ENCODE data around the gene MAB21L3. TPM values are rescaled to one million over a fixed set of nuclear protein-coding genes. Genes with fewer than 3 reads are reported as not detected.

Gene MAB21L3
- total RNA-seq, 1 donor from 2014 or later: not detected

DNA sequence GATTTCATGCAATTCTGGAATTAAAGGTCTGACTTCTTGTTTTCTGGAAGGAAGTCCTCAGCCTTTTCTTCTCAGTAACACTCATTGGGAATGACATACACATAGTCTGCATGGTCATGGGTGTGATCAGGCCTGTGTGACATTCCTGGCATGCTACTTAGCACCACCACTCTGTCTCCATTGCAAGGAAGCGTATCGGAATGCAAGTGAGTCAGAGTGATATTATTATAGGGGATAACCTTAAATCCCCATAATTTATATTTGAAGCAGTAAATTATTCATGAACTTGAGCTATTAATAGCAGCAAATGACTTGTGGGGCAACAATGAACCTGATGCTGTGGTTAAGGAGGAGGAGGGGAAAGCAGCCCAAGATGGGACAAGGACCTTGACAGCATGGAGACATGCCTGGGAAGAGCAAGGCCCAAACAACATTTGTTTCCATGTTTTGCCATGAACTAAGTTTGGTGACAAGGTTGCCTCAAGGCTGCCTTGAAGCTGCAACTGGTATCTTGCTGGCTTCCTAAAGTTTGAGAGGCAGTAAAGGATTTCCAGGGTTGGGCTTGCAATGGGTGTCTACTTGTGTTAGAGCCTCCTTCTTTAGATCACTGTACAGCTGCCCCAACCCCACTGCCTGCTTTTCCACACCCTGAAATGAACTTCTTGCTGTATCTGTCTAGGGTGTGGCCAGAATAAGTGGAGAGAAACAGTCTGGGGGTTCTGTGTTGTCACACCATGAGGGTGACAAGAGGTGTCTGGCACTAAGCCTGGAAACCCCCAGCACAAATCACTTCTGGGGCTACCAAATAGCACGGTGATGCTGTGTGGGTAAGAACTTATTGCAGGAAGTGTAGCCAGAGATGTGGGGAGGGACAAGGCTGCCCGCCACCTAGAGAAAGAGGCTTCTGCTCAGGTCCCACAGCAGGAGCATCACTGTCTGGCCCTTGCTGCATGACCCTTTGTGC is 4.6 kb downstream of the MAB21L3 start:
- Mint-ChIP-seq H3K9me3 (ENCODE audit: unreplicated experiment) (no peaks in the 10 kb centered on the region), H3K4me1 (ENCODE audit: unreplicated experiment) (peaks cover 3% of the 10 kb centered on the region), H3K36me3 (ENCODE audit: unreplicated experiment) (no peaks in the 10 kb centered on the region), H3K27me3 (ENCODE audit: unreplicated experiment) (peaks cover 34% of the 10 kb centered on the region), H3K4me3 (ENCODE audit: unreplicated experiment) (no peak overlapping the region), H3K27ac (ENCODE audit: unreplicated experiment) (no peak overlapping the region)
- no peak for DNase-seq (ENCODE audit: extremely low spot score, unreplicated experiment)
- TF ChIP-seq, protein P1, sequence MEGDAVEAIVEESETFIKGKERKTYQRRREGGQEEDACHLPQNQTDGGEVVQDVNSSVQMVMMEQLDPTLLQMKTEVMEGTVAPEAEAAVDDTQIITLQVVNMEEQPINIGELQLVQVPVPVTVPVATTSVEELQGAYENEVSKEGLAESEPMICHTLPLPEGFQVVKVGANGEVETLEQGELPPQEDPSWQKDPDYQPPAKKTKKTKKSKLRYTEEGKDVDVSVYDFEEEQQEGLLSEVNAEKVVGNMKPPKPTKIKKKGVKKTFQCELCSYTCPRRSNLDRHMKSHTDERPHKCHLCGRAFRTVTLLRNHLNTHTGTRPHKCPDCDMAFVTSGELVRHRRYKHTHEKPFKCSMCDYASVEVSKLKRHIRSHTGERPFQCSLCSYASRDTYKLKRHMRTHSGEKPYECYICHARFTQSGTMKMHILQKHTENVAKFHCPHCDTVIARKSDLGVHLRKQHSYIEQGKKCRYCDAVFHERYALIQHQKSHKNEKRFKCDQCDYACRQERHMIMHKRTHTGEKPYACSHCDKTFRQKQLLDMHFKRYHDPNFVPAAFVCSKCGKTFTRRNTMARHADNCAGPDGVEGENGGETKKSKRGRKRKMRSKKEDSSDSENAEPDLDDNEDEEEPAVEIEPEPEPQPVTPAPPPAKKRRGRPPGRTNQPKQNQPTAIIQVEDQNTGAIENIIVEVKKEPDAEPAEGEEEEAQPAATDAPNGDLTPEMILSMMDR (IDR thresholded peaks at IDR 0.05): no peak

GRCh38 chr1:116118471-116118870 is 7.3 kb downstream of the MAB21L3 start:
- H3K4me3 Mint-ChIP-seq (ENCODE audit: unreplicated experiment): no peak overlapping the region
- no peak for DNase-seq (ENCODE audit: extremely low spot score, unreplicated experiment)
- TF ChIP-seq, protein P1 (IDR thresholded peaks at IDR 0.05): no peak
- H3K9me3 Mint-ChIP-seq (ENCODE audit: unreplicated experiment): no peaks in the 10 kb centered on the region
- H3K27me3 Mint-ChIP-seq (ENCODE audit: unreplicated experiment): peaks cover 25% of the 10 kb centered on the region
- H3K27ac Mint-ChIP-seq (ENCODE audit: unreplicated experiment): no peak overlapping the region
- no peaks in the 10 kb centered on the region for H3K36me3 Mint-ChIP-seq (ENCODE audit: unreplicated experiment)
- peaks cover 15% of the 10 kb centered on the region for H3K4me1 Mint-ChIP-seq (ENCODE audit: unreplicated experiment)

DNA sequence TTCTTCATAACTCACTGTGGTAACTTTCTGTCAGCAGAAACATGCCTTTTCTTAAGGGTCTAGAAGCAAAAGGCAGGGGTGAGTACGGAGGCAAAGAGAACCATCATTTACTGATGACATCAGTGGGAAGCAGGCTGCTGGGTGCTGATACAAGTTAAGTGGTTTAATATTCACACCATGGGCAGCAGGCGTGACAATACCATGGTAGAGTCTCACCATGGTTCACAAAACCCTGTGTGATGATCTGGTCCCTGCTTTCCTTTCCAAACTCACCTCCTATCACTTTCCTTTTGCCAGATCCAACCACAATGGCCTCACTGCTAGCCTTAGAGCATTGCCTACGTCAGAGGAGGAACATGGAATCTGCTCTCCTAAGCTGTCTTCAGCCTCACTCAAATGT is 8.7 kb downstream of the MAB21L3 start:
- peaks cover 15% of the 10 kb centered on the region for H3K4me1 Mint-ChIP-seq (ENCODE audit: unreplicated experiment)
- H3K27me3 Mint-ChIP-seq (ENCODE audit: unreplicated experiment): peaks cover 28% of the 10 kb centered on the region
- H3K36me3 Mint-ChIP-seq (ENCODE audit: unreplicated experiment): no peaks in the 10 kb centered on the region
- no peaks in the 10 kb centered on the region for H3K9me3 Mint-ChIP-seq (ENCODE audit: unreplicated experiment)
- H3K27ac Mint-ChIP-seq (ENCODE audit: unreplicated experiment): no peak overlapping the region
- TF ChIP-seq, protein P1 (IDR thresholded peaks at IDR 0.05): no peak
- DNase-seq (ENCODE audit: extremely low spot score, unreplicated experiment): no peak
- no peak overlapping the region for H3K4me3 Mint-ChIP-seq (ENCODE audit: unreplicated experiment)

GRCh38 chr1:116122955-116123757 is 12.0 kb downstream of the MAB21L3 start:
- Mint-ChIP-seq H3K4me3 (ENCODE audit: unreplicated experiment) (no peak overlapping the region), H3K36me3 (ENCODE audit: unreplicated experiment) (no peaks in the 10 kb centered on the region), H3K27me3 (ENCODE audit: unreplicated experiment) (peaks cover 57% of the 10 kb centered on the region), H3K9me3 (ENCODE audit: unreplicated experiment) (no peaks in the 10 kb centered on the region), H3K4me1 (ENCODE audit: unreplicated experiment) (peaks cover 12% of the 10 kb centered on the region), H3K27ac (ENCODE audit: unreplicated experiment) (peak overlapping the region; percentile 67)
- DNase-seq (ENCODE audit: extremely low spot score, unreplicated experiment): peak; percentile 88
- TF ChIP-seq, protein P1 (IDR thresholded peaks at IDR 0.05): no peak

Data from osteocyte (in vitro differentiated cells).